Hepatocyte (in vitro differentiated cells): ENCODE data around the gene KCNN3. TPM values are rescaled to one million over a fixed set of nuclear protein-coding genes. Genes with fewer than 3 reads are reported as not detected.

Source experiments
- DNase-seq: peaks from one replicate; pipeline ENCODE4 v3.0.0-alpha.2; 2016; ENCODE audit warnings: low spot score
- H2AFZ ChIP-seq: fragments of 200-600 bp; sonication (generic); 2 replicates; pipeline ENCODE4 v1.6.0; 2016; ENCODE audit warnings: antibody characterized with exemption, mild to moderate bottlenecking
- H3K27ac ChIP-seq: fragments of 200-600 bp; sonication (generic); 2 replicates; pipeline ENCODE4 v1.5.1; 2016; ENCODE audit warnings: mild to moderate bottlenecking
- H3K27me3 ChIP-seq: fragments of 200-600 bp; sonication (generic); 2 replicates; pipeline ENCODE4 v1.6.1; 2016
- H3K36me3 ChIP-seq: fragments of 200-600 bp; sonication (generic); replicated peaks from 2 replicates; pipeline ENCODE4 v1.5.1; 2016; ENCODE audit warnings: low read depth; ENCODE audit not compliant: insufficient read depth
- H3K4me1 ChIP-seq: fragments of 200-600 bp; sonication (generic); 2 replicates; pipeline ENCODE4 v1.5.1; 2016; ENCODE audit warnings: mild to moderate bottlenecking, moderate library complexity; ENCODE audit not compliant: insufficient read depth
- H3K4me2 ChIP-seq: fragments of 200-600 bp; sonication (generic); 2 replicates; pipeline ENCODE4 v1.6.0; 2016
- H3K4me3 ChIP-seq: fragments of 200-600 bp; sonication (generic); 2 replicates; pipeline ENCODE4 v1.5.1; 2016; ENCODE audit warnings: mild to moderate bottlenecking
- H3K79me2 ChIP-seq: fragments of 200-600 bp; sonication (generic); 2 replicates; pipeline ENCODE4 v1.6.0; 2017; ENCODE audit warnings: mild to moderate bottlenecking
- H3K9me2 ChIP-seq: fragments of 200-600 bp; sonication (generic); replicated peaks from 2 replicates; pipeline ENCODE4 v1.6.0; 2017; ENCODE audit warnings: mild to moderate bottlenecking; ENCODE audit not compliant: insufficient read depth
- H3K9me3 ChIP-seq: fragments of 200-600 bp; sonication (generic); 2 replicates; pipeline ENCODE4 v1.5.1; 2016; ENCODE audit warnings: low read depth, mild to moderate bottlenecking
- H4K20me1 ChIP-seq: fragments of 200-600 bp; sonication (generic); 2 replicates; pipeline ENCODE4 v1.6.0; 2016; ENCODE audit warnings: mild to moderate bottlenecking; ENCODE audit not compliant: insufficient read depth, poor library complexity, severe bottlenecking
- EZH2 ChIP-seq: fragments of 200-600 bp; sonication (generic); IDR thresholded peaks from 2 replicates; pipeline ENCODE4 v1.6.1; 2016; ENCODE audit warnings: antibody characterized with exemption, mild to moderate bottlenecking, borderline replicate concordance
- EZH2phosphoT487 ChIP-seq: fragments of 200-600 bp; sonication (generic); IDR thresholded peaks from one replicate; pipeline ENCODE4 v1.6.1; 2018; ENCODE audit warnings: antibody characterized with exemption, mild to moderate bottlenecking, low read depth, moderate library complexity; ENCODE audit not compliant: unreplicated experiment, severe bottlenecking
- WGBS: methylation state at CpG from one replicate; pipeline ENCODE4 v1.1.6; 2016; ENCODE audit warnings: low lambda C conversion rate; ENCODE audit errors: missing lambda C conversion rate; 5-methylcytosine and 5-hydroxymethylcytosine counted together
- polyA plus RNA-seq: library from polyadenylated mRNA; unstranded; fragments of >200 nt; fragmentation: Nextera tagmentation; extraction: Ambion mirVana; gene quantifications from 2 replicates; pipeline ENCODE4 v1.2.1, GENCODE V29; 2016
- total RNA-seq: library from RNA; depleted of rRNA; stranded (reverse); fragments of >200 nt; gene quantifications from 2 replicates; pipeline ENCODE4 v1.2.3, GENCODE V29; 2014
- TF ChIP-seq, protein P1 (sequence below): fragments of 200-600 bp; sonication (generic); IDR thresholded peaks from 2 replicates; pipeline ENCODE4 v1.5.1; 2016; ENCODE audit warnings: antibody characterized with exemption, mild to moderate bottlenecking; ENCODE audit not compliant: poor library complexity

The KCNN3 gene
- total and polyA plus RNA-seq, 2 experiments from 2014 or later = 0.56 to 0.67 TPM

GRCh38 chr1:154715385-154715784 lies 154.7 kb downstream of the KCNN3 start:
- Histone ChIP-seq H3K9me2 (no peaks in the 10 kb centered on the region), H3K4me1 (no peaks in the 10 kb centered on the region), H3K36me3 (no peaks in the 10 kb centered on the region), H3K27me3 (peaks cover 7% of the 10 kb centered on the region), H3K4me3 (no peak overlapping the region), H3K4me2 (no peak overlapping the region), H4K20me1 (no peaks in the 10 kb centered on the region), H3K79me2 (no peaks in the 10 kb centered on the region), H2AFZ (no peak overlapping the region), H3K9me3 (no peaks in the 10 kb centered on the region), H3K27ac (no peak overlapping the region)
- WGBS = 93% methylated on average over 5 of the region's 5 CpGs
- TF ChIP-seq, protein P1, sequence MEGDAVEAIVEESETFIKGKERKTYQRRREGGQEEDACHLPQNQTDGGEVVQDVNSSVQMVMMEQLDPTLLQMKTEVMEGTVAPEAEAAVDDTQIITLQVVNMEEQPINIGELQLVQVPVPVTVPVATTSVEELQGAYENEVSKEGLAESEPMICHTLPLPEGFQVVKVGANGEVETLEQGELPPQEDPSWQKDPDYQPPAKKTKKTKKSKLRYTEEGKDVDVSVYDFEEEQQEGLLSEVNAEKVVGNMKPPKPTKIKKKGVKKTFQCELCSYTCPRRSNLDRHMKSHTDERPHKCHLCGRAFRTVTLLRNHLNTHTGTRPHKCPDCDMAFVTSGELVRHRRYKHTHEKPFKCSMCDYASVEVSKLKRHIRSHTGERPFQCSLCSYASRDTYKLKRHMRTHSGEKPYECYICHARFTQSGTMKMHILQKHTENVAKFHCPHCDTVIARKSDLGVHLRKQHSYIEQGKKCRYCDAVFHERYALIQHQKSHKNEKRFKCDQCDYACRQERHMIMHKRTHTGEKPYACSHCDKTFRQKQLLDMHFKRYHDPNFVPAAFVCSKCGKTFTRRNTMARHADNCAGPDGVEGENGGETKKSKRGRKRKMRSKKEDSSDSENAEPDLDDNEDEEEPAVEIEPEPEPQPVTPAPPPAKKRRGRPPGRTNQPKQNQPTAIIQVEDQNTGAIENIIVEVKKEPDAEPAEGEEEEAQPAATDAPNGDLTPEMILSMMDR = no peak
- no peak for DNase-seq

DNA sequence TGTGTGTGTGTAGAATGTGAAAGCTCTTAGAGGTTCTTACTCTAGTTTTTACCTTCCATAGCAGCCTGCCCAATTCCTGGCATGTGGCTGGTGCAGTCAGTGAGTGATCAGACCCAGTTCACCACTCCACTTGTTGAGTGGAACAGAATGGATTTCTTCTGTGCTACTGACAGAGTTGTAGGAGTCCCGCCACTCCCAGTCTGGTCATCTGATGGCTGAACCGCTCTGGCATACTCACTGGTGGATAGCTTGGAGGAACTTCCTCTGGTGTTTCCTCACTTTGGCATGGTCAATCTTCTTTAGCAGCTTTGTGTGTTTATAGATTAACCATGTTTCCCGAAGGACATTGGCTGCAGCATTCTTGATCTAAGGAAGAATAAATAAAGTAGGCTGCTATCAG lies 155.4 kb downstream of the KCNN3 start:
- Histone ChIP-seq H3K27me3 (peaks cover 7% of the 10 kb centered on the region), H3K79me2 (no peaks in the 10 kb centered on the region), H2AFZ (no peak overlapping the region), H3K9me2 (no peaks in the 10 kb centered on the region), H3K4me3 (no peak overlapping the region), H3K4me1 (no peaks in the 10 kb centered on the region), H3K9me3 (no peaks in the 10 kb centered on the region), H4K20me1 (no peaks in the 10 kb centered on the region), H3K4me2 (no peak overlapping the region), H3K27ac (no peak overlapping the region), H3K36me3 (no peaks in the 10 kb centered on the region)
- TF ChIP-seq EZH2 (no peak), EZH2phosphoT487 (no peak)
- TF ChIP-seq, protein P1 = no peak
- WGBS = 65% methylated on average over 3 of the region's 3 CpGs
- no peak for DNase-seq

DNA sequence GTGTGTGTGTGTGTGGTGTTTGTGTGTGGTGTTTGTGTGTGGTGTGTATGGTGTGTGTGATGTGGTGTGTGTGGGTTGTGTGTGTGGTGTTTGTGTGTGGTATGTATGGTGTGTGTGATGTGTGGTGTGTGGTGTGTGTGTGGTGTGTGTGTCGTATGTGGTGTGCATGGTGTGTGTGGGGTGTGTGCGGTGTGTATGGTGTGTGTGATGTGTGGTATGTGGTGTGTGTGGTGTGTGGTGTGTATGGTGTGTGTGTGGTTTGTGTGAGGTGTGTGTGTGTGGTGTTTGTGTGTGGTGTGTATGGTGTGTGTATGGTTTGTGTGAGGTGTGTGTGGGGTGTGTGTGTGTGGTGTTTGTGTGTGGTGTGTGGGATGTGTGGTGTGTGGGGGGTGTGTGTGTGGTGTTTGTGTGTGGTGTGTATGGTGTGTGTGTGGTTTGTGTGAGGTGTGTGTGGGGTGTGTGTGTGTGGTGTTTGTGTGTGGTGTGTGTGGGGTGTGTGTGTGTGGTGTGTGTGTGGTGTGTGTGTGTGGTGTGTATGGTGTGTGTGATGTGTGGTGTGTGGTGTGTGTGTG lies 155.9 kb downstream of the KCNN3 start:
- H2AFZ ChIP-seq = no peak overlapping the region
- DNase-seq = no peak
- H3K9me2 ChIP-seq = no peaks in the 10 kb centered on the region
- no peak overlapping the region for H3K4me2 ChIP-seq
- no peak overlapping the region for H3K4me3 ChIP-seq
- no peaks in the 10 kb centered on the region for H3K79me2 ChIP-seq
- no peaks in the 10 kb centered on the region for H3K4me1 ChIP-seq
- WGBS = 71% methylated on average over 1 of the region's 2 CpGs
- no peaks in the 10 kb centered on the region for H3K9me3 ChIP-seq
- H4K20me1 ChIP-seq = no peaks in the 10 kb centered on the region
- H3K27me3 ChIP-seq = peaks cover 7% of the 10 kb centered on the region
- no peak overlapping the region for H3K27ac ChIP-seq
- no peaks in the 10 kb centered on the region for H3K36me3 ChIP-seq
- TF ChIP-seq EZH2phosphoT487 (no peak), EZH2 (no peak)
- TF ChIP-seq, protein P1 = no peak

GRCh38 chr1:154713005-154713404 lies 157.1 kb downstream of the KCNN3 start:
- TF ChIP-seq EZH2phosphoT487 (no peak), EZH2 (no peak)
- TF ChIP-seq, protein P1 = no peak
- H4K20me1 ChIP-seq = no peaks in the 10 kb centered on the region
- WGBS = 83% methylated on average over 11 of the region's 11 CpGs

More at GRCh38 chr1:154713005-154713404, 157.1 kb downstream of the KCNN3 start:
- Histone ChIP-seq H3K4me1 (no peaks in the 10 kb centered on the region), H3K36me3 (no peaks in the 10 kb centered on the region), H3K27ac (no peak overlapping the region), H3K4me2 (no peak overlapping the region), H3K79me2 (no peaks in the 10 kb centered on the region), H3K4me3 (no peak overlapping the region), H3K9me3 (no peaks in the 10 kb centered on the region), H3K9me2 (no peaks in the 10 kb centered on the region), H2AFZ (no peak overlapping the region), H3K27me3 (peaks cover 7% of the 10 kb centered on the region)
- DNase-seq = no peak
